Uterus (tissue), 2 donors: ENCODE measurements around the gene RAD51B.

Experiments
- CTCF ChIP-seq, 4 experiments: fragments of 200-600 bp in 2 of 4; fragments of 450-650 bp in 2 of 4; sonication (generic) in 2 of 4; IDR thresholded peaks; one replicate each; pipeline ENCODE4 v1.5.1; 2016 to 2019; ENCODE audit warnings: antibody characterized with exemption in 4 of 4, mild to moderate bottlenecking in 2 of 4, moderate library complexity in 1 of 4
- POLR2A ChIP-seq, 2 donors: fragments of 450-650 bp; IDR thresholded peaks; one replicate each; pipeline ENCODE4 v1.6.1; 2016; ENCODE audit warnings: antibody characterized with exemption in 2 of 2, mild to moderate bottlenecking in 1 of 2, moderate library complexity in 1 of 2

- TF ChIP-seq POLR2A (IDR thresholded peaks at IDR 0.05) (no peak), CTCF (IDR thresholded peaks at IDR 0.05) (peak; percentile 41 to 54 (median 45))
These were observed 64.1 kb downstream of the RAD51B start for GRCh38 chr14:67883717-67884116.
